NCI-H2171 (cell line): ENCODE data around the gene GPR162.
"Not testable (repeated sequence)": the region's sequence is repeated elsewhere in the genome, so short reads cannot be mapped to it uniquely, and the experiment has no call there.

Experiments used
- DNase-seq: peaks from one replicate; lab custom pipeline; 2025; lab: John Stamatoyannopoulos, UW

GPR162 gene

DNA sequence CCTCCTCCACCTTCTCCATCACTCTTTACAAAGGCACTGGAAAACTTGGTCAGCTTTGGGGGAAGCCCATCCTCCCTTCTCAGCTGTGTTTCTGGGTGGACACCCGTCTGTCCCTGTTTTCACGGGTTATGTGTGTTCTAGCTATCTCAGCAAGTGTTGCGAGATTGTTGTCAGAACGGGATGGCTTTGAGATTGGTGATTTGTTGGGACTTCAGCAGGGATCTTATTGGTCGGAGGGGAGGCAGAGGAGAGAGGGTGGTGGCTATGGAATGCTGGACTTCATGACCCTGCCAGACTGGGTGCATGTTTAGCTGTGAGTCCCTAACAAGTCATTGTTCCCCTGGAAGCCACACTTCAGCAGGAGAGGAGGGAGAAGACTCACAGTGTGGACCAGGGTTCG lies 32.4 kb downstream of the GPR162 start:
- no peak for DNase-seq

DNA sequence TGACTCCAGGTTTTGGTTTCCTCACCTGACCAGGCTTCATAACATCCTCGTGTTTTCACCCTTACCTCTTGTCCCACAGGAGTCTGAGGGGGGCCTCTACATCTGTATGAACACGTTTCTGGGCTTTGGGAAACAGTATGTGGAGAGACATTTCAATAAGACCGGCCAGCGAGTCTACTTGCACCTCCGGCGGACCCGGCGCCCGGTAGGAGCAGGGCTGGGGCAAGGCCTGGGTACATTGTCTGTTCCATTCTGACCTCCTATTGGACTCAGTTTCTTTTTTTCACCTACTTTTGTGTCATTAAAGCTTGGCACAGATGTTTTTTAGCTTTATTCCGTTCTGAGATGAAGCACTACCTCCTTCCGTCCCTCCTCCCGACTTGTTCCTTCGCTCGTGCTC lies 33.7 kb downstream of the GPR162 start:
- no peak for DNase-seq

DNA sequence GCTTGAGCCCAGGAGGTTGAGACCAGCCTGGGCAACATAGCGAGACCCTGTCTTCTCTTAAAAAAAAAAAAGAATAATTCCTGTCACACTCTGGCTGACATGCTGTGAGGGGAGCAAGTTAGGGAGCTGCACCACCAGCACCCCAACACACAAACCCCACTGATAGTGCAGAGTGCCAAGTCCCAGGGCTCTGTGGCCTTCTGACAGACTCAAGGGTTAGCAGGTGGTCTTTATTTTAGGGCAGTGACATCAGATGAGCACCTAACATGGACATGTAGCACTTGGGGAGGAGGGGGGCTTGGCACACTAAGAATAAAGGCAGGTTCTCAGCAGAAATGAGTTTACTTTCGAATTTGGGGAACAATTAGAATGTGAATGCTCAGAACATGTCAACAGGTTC lies 37.2 kb downstream of the GPR162 start:
- DNase-seq: no peak

DNA sequence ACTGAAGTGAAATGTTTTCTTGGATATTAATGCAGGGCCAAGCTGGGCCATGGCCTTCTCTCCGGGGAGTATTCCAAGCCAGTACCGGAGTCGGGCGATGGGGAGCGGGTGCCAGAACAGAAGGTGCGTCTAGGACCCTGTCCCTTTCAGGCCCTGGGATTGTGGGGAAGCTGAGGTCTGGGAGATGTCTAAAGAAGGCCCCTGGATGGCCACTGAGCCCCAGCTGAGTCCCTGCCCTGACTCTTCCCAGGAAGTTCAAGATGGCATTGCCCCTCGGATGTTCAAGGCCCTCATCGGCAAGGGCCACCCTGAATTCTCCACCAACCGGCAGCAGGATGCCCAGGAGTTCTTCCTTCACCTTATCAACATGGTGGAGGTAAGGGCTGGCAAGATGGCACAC lies 38.5 kb downstream of the GPR162 start:
- DNase-seq: no peak

DNA sequence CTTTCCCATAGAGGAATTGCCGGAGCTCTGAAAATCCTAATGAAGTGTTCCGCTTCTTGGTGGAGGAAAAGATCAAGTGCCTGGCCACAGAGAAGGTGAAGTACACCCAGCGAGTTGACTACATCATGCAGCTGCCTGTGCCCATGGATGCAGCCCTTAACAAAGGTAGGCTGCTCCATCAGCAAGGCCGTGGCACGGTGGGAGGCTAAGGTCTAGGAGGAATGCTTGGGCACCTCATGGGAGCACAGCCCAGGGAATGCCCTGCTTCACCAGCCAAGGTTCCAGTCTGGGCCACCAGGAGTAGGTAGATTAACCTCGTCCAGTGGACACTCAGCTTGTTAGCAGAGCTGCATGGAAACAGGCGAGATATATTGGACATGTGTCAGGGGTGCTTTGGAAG lies 39.3 kb downstream of the GPR162 start:
- DNase-seq: no peak

DNA sequence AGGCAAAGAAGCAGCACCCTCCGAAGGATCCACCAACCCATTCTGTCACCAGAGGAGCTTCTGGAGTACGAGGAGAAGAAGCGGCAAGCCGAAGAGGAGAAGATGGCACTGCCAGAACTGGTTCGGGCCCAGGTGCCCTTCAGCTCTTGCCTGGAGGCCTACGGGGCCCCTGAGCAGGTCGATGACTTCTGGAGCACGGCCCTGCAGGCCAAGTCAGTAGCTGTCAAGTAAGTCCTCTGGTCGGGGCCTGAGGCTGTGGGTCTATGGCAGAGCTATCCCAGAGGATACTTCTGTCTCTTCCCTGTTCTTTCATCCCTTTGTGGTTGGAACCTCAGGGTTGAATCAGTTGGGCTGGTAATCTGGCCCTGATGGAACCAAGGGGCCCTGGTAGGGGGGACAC lies 39.8 kb downstream of the GPR162 start:
- DNase-seq: no peak

DNA sequence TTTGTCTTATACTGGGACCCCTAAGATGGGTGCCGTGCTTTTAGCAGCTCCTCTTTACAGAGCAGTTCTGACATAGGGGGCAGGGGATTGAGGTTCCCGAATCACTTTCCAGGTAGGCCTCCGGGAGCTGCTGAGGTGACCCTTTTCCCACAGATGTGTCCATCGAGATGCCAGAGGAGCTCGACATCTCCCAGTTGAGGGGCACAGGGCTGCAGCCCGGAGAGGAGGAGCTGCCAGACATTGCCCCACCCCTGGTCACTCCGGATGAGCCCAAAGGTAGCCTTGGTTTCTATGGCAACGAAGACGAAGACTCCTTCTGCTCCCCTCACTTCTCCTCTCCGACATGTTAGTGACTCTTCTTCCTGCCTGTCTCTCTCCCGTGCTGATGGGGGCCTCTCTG lies 41.4 kb downstream of the GPR162 start:
- no peak for DNase-seq

DNA sequence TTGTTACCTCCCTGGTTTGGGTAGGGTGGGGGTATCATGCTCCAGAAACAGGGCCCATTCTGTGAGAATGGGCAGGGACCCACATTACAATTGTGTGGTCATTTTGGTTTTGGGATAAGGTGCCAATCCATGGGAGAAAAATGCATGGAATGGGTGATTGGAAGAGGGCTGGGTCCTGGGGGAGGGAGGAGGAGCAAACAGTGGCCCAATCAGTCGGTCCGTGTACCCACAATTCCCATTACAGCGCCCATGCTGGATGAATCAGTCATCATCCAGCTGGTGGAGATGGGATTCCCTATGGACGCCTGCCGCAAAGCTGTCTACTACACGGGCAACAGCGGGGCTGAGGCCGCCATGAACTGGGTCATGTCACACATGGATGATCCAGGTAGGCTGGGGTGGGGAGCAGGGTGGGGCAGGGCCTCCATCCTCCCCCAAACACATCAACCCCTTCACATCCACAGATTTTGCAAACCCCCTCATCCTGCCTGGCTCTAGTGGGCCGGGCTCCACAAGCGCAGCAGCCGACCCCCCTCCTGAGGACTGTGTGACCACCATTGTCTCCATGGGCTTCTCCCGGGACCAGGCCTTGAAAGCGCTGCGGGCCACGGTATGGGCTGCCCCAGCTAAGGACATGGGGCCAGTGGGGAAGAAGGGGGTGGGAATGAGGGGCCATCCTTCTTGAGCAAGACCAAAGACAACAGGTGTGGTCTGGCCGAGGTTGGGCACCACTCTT lies 42.1 kb downstream of the GPR162 start:
- DNase-seq: no peak

DNA sequence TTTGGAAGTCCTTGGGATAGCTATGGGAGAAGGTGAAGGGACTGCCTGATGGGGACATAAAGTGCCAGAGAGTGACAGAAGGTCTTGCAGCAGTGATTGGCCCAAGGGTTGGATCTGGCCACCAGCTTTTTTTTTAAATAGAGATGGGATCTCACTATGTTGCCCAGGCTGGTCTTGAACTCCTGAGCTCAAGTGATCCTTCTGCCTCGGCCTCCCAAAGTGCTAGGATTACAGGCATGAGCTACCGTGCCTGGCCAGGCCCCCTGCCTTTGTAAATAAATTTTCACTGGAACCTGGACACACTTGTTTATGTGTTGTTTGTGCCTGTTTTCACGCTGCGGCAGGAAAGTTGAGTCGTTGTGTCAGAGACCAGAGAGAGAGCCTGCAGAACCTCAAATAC lies 43.7 kb downstream of the GPR162 start:
- not testable (repeated sequence) for DNase-seq

DNA sequence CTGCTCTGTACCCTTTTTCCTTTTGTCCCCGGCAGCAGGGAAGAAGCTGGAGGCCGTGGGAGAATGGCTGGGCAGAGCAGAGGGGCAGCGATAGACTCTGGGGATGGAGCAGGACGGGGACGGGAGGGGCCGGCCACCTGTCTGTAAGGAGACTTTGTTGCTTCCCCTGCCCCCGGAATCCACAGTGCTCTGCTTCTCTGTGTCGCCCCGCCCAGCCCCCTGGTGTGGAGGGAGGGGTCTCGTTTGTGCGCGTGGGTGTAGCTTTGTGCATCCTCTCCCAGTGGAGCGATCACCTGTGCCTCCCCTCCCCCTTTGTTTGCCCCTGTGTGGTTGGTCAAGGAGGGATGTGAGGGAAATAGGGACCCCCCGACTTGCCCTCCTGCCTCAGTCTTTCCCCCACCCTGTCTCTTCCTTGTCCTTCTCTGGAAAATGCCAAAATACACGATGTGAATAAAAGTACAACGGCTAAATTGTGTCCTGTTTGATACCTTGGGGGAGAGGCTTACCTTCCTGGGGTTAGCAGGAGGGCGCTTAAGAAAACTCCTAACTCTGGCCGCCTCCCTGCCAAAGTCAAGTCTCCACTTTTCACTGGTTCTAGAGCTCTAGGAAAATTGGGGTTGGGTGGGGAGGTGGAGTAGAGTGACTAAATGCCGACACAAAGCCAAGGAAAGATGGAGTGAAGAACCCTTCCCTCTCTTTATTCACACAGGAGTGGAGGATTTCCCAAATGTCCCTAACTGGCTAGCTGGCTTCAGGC lies 44.7 kb downstream of the GPR162 start:
- no peak for DNase-seq

DNA sequence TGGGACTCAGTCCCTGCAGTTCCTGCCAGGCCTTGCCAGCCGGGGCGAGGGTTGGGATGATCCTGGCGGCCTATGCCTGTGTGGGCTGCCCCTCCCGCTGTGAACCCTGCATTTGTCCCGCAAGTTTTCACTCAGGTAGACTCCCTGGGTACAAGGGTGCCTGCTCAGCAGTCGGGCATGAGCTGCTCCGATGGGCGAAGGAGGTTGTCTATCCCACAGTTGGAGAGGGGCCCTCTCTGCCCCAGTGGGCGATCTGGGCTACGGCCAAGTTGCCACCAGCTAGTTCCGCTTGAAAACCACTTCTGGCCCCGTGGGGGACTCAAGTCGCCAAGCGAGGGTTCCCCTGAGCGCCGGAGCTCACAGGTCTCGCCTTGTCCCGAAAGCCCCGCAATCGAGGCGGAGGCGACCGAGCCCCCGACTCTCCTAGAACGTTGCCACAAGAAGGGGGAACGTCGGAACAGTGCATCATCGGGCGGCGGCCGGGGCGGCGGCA lies 45.3 kb downstream of the GPR162 start:
- DNase-seq: no peak

DNA sequence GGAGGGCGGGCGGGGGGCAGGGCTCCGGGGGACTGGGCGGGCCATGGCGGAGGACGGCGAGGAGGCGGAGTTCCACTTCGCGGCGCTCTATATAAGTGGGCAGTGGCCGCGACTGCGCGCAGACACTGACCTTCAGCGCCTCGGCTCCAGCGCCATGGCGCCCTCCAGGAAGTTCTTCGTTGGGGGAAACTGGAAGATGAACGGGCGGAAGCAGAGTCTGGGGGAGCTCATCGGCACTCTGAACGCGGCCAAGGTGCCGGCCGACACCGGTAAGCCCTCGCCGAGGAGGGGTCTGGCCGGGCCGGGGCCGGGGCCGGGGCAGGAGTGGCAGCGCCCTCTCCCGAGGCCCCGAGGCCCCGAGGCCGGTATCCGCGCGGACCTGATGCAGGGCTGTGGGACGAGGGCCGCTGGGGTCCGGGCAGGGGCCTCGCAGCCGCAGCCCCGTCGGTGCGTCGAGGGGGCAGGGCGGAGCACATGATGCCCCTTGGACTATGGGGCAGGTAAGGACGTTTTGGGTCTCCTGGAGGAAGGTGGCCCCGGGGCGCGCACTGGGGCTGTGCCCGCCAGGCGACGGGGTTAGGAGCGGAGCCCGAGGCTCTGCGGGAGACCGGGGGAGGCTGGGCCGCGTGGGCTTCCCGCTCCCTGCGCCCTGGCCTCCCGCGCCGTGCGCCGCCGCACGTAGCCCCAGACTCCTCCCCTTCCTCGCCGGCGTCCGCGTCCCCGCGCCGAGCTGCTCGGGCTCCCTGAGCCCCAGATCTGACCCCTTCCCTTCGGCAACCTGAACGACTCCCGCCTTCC lies 46.0 kb downstream of the GPR162 start, which contains the start of gene TPI1:
Gene TPI1 (plus strand): TSS at position 119 of the 798 bp plus-strand sequence. CDS start 36 bp downstream, at position 155.
- DNase-seq: peak; percentile 100

DNA sequence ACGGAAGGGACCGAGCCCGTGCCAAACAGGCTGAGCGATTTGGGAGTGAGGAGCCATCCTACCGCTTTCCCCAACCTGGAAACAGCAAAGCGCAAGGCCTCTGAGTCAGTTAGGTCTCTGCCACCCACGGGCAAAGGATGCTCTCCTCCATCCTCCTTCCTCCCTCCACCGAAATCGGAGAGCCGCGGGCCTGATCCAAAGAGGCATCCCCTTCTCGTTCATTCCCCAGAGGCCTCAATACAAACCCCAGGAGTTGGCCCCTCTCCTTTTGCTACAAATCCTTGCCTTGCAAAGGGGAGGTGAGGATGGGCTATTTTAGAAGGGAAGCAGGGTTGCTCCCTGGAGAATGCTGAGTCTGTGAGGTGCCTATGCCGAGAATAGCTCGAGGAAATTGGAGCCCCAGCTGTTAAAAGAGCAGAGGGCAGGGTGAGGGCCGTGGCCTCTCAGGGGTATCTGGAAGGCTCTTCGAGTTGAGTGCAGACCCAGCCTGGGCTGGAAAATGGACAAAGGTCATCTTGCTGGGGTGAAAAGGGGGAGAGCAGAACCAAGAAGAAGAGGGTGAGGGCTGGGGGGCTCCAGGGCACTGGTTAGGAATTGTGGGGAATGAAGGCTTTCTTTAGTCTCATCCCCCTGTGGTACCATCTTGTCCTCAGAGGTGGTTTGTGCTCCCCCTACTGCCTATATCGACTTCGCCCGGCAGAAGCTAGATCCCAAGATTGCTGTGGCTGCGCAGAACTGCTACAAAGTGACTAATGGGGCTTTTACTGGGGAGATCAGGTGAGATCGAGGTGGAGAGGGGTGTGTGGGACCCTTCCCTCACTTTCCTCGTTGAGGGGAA lies 46.8 kb downstream of the GPR162 start:
- peak; percentile 89 for DNase-seq

DNA sequence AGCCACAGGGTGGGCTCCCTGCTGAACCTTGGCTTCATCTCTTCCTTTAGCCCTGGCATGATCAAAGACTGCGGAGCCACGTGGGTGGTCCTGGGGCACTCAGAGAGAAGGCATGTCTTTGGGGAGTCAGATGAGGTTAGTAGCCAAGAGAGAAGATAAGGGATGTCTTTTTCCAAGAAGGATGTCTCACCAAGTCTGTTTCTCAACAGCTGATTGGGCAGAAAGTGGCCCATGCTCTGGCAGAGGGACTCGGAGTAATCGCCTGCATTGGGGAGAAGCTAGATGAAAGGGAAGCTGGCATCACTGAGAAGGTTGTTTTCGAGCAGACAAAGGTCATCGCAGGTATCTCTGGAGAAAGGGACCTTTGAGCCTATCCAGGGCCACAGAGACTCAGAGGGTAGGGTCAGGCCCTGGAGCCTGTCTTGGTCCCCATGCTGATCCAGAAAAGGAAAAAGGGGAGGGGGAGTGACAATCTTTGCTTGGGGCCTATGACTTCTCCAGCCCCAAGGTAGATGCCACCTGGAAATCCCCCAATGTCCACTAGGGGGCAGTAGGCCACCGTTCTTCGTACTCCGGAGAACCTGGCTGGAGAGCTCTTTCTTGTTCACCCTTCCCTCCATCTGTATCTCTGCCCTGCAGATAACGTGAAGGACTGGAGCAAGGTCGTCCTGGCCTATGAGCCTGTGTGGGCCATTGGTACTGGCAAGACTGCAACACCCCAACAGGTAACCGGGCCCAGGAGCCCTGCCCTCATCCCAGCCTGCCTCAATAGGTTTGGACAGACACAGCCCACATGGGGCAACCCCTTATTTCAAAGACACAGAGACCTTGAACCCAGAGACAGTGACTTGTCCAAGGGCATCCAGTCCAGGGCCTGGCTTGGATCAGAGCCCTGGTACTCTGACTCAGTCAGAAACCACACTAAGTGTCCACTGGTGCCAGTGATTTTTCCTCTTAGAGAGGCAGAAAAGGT lies 47.7 kb downstream of the GPR162 start:
- DNase-seq: peak; percentile 98

DNA sequence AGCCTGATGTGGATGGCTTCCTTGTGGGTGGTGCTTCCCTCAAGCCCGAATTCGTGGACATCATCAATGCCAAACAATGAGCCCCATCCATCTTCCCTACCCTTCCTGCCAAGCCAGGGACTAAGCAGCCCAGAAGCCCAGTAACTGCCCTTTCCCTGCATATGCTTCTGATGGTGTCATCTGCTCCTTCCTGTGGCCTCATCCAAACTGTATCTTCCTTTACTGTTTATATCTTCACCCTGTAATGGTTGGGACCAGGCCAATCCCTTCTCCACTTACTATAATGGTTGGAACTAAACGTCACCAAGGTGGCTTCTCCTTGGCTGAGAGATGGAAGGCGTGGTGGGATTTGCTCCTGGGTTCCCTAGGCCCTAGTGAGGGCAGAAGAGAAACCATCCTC lies 48.7 kb downstream of the GPR162 start:
- DNase-seq: not testable (repeated sequence)

DNA sequence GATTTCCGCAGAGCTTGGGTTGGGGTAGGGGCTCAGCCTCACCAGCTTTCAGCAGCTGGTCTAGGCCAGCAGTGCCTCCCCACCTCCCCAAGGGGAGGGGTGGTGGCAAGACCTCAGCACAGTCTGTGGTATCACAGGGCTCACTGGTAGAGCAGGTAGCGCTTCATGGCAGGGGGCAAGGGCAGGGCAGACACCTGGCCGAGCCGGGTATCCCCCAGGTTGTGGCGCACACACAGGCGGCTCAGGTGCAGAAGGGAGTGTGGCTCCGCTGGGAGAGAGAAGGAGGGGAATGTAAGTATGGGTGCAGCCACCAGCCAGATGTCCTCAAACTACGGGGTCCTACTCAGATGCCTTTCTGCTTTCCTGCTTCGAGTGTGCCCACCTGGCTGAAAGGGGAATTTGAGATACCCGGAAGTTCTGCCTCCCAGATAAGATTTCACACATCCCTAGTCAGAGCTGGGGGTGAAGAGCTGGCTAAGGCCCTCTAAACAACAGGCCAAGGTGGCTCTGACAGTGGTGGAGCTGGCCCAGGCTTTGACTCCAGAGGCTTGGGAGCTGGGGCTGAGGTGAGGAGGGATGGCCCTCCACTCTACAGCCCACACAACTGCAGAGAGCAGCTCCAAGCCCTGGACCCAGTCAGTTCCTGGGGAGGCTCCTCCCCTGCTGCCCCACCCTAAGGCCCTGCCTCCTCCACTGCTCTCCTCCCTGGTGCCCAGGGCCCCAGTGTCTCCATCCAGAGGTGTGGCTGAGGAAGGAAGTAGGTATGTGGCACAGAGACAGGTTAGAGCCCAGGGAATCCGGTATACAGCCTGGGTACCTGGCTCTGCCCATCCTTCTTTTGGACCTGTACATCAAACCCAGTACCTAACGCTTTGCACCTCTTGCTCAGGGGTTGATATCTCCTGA lies 49.7 kb downstream of the GPR162 start:
- peak; percentile 91 for DNase-seq

DNA sequence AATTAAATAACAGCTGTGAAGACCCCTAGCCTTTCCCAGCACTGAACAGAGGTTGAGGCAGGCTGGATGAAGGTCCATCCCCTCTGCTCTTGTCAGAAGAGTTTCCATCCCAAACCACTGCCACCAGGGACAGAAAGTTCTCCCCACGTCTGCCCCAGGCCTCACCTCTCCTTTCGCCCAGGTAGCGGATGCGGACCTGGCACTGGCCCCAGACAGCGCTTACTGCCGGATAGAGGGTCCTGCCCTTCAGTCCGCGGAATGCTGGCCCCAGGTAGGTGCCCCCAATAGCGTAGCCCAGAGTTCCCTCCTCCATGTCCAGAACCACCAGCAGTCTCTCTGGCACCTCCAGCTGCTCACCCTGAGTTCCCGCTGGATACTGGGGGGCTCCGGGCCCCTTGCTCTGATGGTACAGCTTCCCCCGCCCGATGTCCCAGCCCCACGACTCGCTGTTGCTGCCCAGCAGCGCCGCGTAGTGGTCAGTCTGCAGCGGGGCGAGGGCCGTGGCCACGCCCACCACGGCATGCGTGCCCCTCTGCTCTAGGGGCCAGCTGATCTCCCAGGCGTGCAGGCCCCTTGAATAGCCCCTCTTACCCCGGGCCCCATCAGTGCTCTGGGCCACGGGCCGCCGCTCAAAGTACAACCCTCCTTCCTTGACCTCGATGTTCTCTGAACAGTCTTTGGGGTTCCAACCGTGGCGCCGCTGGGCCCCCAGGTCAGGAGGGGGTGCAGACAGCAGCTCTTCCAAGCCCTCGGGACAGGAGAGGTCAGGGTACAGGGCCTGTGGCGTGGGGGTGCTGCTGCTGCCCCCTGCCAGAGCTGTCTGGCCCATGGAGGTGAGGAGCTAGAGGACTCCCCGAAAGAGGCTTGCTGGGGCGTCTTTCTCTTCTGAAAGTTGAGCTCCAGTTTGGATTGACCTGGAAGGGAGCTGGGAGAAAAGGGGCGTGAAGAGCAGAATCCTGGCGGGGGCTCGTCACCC lies 50.7 kb downstream of the GPR162 start:
- DNase-seq: peak; percentile 100
